HG02885 (cell line): ENCODE measurements around the gene TMEM213.

Experiments used
- ATAC-seq: cut with Tn5 transposase; IDR thresholded peaks from one replicate; pipeline ENCODE4 v1.9.1; 2021; ENCODE audit warnings: mild to moderate bottlenecking; ENCODE audit not compliant: unreplicated experiment, poor library complexity

TMEM213 gene, protein sequence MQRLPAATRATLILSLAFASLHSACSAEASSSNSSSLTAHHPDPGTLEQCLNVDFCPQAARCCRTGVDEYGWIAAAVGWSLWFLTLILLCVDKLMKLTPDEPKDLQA

DNA sequence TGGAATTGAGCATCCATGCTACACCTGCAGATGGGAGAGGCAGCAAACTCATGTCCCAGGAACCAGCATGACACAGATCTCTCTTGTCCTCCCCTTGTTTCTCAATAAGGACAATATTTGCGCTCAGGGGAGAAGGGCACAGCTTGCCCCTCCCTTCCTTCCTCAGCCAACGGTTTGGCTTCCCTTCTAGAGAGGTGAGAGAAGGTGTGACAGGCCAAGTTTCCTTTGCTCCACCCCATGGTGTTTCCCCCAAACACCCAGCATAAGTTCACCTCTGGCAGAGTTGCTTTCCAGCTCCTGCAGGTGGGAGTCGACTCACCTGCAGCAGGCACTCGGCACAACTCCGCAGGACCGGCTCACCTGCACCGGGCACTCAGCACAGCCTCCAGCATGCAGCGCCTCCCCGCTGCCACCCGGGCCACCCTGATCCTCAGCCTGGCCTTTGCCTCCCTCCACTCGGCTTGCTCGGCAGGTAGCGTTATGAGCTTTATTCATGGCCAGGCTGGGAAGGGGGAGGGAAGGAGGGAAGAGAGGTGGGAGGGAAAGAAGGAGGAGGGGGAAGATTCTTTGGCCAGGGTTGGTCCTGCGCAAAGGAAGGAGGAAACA lies at the start of gene TMEM213, which contains the start of gene ATP6V0A4:
Gene TMEM213 (plus strand): TSS at position 280 of the 606 bp plus-strand sequence. CDS start 111 bp downstream, at position 391.
Gene ATP6V0A4 (minus strand): TSS at position 482 of the 606 bp plus-strand sequence. CDS start 26,949 bp downstream, outside the sequence.
- no peak for ATAC-seq

DNA sequence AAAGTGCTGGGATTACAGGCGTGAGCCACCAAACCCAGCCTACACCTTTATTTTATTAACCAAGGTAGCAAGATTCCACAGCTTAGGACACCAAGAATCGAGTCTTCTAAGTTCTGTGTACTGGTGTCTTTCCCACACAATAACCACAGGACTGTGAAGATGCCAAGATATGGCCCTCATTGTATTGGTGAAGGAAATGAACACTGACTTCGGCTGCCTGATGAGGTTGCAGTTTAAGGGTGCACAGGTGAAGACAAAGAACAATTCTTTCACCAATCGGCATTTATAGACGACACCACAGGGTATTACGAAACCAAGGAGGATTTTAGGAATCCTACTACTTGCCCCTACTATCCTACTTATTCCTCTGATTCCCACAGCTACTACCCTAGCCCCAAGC lies 49.1 kb upstream of the TMEM213 start:
- no peak for ATAC-seq

DNA sequence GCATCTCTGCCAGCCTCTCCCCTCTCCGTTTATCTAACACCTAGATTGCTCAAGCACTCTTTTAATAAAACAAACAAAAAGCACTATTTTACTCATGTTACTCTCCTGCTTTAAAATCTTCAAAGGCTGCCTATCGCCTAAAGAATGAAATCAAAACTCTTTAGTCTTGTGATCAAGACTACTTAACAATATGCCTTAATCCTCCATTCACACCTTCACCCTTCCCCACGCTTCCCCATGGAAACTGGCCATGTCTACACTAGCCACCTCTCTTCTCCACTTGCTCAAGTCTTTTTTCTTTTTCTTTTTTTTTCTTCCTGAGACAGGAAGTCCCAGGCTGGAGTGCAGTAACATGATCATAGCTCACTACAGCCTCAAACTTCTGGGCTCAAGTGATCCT lies 47.8 kb upstream of the TMEM213 start:
- ATAC-seq, result no peak

DNA sequence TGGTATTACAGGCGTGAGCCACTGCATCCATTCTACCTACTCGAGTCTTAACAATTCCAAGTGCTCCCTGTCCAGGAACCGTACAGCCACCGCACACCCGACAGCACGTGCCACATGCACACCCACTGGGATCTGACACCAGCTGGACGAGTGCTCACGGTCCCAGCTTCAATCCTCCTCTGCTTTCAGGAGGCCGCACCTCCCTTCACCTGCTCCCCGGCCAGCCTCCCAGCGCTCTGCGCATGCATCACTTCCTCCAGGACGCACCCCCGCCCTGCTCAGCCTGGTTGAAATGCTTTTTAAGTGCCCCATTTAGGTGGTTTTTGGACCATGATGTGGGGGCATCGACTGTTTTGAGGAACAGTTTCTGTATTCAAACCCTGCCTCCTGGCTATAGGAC lies 47.3 kb upstream of the TMEM213 start:
- no peak for ATAC-seq

DNA sequence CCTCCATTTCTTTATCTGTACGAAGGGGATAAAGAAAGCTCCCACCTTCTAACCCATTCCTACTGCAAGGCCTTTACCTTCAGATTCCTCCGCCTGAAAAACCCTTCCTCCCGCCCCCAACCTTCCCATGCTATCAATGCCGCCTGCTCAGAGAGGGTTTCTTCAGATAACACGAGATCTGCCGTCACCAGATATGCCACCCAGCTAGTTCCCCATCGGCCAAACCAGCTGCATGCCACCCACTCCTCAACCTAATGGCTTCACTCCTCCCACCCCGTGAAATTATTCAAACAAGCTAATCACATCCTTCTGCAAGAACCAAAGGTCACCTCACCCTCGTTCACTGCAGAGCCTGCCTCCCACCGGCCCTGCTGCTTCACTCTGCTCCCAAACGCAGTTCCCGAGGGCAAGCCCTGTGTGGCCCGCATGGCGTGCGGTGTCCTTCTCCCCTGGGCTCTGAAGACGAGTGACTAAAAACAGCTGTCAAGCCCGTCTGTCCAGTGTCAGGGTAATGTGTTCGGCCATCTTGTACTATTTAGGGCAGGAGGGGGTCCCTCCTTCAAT lies 46.8 kb upstream of the TMEM213 start:
- ATAC-seq, result no peak

DNA sequence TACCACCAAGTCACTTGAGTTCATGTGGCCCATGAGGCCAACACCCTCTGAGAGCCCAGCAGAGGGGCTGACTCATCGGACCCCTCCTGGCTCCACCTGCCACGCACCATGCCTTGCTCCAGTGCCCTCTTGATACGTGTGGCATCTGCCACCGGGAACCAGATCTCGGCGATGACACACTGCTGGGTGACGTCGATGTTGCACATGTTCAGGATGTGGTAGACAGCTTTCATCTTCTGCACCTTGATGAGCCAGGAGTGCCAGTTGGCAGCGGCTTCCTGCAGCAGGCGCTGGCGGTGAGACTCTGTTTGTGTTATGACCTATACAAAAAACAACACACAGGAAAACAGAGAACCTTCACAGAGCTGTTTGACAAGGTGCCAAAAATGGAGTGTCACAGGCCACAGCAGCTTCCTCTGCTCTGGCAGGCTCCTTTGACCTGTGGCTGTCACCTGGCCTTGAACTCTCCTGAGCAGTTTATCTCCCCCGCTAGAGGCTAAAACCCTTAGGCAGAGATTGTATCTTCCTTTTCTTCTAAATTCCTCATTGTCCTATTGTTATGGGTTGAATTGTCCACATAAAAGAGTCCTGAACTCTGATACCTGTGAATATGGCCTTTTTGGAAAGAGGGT lies 45.2 kb upstream of the TMEM213 start:
- peak; percentile 71 for ATAC-seq

DNA sequence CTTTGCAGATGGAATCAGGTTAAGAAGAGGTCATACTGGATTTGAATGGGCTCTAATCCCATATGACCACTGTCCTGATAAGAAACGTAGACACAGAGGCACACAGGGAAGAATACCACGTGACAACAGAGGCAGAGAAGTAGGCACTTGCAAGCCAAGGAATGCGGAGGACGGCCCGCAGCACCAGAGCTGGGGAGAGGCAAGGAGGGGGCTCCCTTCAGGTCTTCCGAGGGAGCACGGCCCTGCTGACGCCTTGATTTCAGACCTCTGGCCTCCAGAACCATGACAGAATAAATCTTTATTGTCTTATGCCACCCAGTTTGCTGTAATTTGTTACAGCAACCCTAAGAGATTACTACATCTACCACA lies 44.7 kb upstream of the TMEM213 start:
- no peak for ATAC-seq

DNA sequence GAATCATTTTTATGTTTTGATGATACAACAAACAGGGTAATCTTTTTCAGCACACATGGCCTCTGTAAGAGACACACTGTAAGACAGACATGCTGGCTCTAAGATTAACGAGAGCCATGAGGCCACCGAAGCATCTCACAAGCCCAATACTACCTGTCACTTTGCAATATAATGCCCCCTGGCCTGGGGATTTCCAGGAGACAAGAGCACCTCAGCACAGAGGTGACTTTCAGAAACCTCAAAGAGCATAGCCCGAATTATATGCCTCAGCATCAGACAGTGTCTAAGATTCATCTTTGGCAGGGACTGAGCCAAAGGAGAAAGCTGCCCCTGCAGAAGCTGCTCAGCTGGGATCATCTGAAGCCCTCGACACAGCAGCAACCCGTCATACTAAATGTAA lies 44.2 kb upstream of the TMEM213 start:
- ATAC-seq, result no peak

DNA sequence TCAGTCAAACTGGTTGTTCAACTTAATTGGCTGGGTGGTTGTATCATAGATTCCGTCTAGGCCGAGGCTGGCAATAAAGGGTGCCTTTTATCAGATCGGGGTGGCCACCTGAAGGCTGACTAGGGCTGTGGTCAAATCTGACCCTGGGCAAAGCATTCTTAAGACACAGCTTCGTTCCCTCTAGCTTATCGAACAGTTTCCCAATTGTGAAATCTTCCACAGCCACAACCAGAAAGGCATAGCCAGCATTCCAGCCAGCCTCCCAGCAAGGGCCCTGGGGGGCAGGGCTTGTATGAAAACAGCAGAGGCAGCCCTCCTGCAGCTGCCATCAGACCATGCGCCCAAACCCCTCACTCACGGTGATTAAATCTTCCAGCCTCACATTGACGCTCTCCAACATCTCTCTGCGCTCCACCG lies 42.5 kb upstream of the TMEM213 start:
- ATAC-seq, result no peak

DNA sequence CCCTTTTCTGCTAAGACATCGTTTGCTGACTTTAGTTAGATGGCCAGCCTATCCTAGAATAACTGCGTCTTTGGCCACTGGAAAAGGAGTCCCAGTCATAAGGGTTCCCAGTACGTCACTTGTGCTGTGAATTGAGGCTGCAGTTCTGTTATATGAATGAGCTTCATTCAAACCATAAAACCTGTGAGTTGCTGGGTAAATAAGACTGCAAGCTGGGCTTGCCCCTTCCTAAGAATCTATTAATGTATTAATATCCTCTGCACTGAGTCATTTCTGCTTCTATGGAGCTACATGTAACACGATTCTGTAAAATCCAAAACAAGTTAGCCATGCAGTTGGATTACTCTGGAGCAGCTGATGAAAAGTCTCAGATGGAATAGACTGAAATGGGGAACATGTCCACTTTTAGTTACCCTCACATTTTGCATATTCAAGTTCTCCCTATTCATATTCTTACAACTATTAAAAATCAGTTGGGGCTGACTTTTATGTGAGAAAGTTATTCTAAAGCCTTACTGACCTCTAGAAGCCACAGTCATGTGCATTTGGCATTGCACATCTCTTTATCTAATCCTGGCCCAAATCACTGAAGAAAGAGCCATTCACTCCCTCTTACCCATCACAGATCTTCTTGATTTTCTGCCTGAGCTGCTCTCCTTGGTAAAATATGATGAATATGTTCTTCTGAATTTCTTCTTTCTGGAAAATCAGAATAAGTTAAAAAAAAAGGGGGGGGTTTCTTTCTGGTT lies 41.8 kb upstream of the TMEM213 start:
- ATAC-seq, result no peak

DNA sequence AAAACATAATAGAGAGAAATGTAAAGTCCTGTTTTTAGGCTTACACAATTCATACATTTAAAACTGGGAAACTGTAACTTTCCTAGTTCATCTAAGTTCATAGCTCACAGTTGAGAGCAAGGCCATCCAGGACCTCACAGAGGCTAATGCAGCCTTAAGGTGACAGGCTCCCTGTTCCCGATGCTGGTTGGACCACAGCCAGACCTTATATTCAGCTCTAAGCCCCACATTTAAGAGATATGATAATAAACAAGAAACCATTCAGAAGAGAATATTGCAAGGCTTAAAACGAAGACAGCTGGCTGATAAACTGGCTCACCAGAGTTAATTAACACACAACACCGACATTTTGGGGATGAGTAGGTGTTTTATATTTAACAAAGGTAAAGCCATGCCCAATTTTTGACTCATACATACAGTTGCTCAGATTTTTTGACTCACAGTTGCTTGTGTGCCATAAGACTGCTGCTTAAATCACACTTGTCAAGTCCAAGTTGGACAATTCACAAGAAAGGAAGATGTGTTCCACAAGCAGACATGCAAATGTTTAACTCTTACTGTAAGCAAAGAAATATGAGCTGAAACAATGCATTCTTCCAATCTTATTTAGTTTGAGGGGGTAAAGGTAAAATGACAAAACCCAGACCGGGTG lies 41.1 kb upstream of the TMEM213 start:
- no peak for ATAC-seq

DNA sequence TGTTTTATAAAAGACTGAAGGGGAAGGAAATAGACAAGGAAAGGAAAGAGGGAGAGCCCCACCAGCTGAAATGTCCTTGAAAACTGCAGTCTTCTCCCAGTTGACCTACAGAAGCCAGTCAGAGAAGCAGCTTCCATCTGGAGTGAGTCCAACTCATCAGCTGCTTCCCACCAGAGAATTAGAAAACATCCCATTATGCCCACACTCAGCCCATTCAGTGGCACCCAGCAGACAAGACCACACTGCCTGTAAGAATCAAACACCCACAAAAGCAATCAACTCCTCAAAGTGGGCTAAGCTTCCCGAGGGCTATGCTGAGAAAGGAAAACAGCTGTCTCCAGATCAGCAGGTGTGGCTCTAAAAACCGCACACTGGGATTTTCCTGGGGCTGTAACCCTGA lies 29.6 kb upstream of the TMEM213 start:
- no peak for ATAC-seq

DNA sequence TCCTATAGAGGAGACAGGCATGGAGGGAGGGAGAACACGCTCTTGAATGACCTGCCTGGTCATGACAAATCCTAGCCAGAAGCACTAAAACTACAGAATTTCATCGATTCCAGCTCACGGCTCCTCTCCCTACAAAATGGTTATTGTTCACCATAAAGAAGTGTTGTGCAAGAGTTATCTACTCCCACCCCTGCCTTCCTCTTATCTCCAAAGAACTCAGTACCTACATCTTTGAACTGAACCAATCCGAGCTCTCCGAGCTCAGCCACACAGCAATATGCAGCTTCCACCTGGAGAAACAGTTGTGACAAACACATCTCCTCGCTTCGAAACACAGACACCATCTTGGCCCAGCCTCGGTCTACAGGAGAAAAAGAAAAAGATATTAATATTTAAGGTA lies 26.9 kb upstream of the TMEM213 start:
- no peak for ATAC-seq

DNA sequence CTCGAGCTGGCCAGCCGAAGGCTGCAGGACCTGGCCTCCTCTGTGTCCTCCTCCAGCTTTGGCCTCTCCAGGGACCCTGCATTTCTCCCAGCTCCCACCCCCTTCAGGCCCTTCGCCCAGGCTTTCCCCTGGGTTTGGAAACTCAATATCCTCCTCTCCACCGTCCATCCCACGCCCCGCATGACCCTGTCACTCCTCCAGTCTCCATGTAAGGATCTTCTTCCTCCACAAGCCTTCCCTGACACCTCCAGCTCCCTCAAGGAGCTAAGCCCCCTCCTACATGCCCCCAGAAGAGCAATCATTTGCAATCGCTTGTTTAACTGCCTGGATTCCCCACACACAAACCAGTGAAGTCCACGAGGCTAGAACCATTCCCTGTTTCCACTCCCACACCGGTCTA lies 24.6 kb upstream of the TMEM213 start:
- no peak for ATAC-seq

DNA sequence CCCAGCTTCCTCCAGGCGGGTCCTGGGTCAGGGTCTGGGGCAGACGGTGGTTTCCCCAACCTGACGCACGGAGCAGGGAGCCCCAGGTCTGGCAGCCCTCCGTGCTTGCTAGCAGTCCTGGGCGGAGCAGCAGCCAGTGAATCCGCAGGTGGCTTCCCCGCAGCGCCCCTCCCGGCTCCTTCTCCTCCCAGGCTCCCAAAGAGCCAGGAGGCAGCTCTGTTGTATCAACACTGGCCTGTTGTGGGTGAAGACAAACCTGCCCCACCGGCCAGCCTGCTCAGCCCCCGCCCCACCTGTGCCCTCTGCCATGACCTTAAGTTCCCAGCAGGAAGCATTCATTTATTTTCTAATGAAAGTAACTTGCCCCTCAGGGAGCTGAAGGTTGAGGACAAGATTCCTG lies 24.0 kb upstream of the TMEM213 start:
- no peak for ATAC-seq

DNA sequence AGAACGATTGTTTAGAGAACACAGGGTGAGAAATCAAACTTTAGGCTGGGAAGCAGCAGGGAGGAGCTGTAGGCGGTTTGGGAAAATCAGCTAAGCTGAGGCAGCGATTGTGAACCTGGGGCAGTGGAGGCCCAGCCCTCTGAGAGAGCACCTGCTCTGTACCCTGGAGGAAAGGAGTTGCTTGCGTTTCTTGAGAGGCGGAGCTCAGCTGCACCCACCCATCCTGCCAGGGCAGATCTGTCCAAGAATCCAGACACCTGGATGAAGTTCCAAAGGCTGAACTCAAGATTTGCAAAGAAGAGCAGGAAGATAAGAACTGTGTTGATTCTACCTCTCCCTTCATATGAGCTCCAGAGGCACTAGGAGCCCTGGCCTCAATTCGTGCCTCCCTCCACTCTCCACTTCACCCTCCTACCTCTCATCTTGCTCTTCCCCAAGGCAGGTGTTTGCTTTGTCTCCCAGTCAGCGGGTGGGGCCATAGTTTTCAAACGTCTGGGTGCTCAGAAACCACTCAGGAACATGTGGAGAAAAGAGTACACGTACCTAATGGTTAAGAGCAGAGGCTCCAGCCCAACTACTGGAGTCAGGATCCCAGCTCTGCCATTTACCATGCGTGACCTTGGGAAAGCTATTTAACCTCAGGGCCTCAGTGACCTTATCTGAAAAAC lies 21.5 kb upstream of the TMEM213 start:
- ATAC-seq, result no peak

DNA sequence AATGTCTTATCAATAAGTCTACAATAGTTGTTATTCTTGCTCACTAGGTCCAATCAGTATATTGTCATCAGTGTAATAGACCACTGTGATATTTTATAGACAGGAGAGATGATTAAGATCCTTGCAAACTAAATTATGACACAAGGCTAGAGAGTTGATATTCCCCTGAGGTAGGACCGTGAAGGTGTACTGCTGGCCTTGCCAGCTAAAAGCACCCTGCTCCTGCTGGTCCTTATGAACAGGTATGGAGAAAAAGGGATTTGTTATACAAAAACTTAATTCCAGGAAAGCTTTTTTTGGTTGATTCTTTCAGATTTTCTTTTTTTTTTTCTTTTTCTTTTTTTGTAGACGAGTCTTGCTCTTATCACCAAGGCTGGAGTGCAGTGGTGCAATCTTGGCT lies 16.8 kb upstream of the TMEM213 start:
- ATAC-seq, result no peak

DNA sequence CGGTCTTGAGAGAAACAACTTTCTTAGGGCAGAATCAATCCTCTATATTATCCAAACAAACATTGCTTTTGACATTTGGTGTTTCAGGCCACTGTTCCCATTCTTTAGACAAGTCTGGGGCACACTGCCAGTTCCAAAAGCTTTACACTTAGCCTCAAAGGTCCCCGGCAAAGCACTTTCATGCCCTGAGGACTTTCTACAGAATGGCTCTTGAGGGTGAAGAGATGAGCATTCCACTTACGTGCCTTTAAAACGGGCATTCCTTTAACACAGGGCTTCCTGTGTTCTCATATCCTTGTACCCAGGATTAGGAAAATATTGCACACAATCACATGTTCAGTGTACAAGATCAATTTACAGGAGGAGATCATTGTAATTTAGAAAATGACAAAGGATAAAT lies 13.1 kb upstream of the TMEM213 start:
- ATAC-seq, result no peak

DNA sequence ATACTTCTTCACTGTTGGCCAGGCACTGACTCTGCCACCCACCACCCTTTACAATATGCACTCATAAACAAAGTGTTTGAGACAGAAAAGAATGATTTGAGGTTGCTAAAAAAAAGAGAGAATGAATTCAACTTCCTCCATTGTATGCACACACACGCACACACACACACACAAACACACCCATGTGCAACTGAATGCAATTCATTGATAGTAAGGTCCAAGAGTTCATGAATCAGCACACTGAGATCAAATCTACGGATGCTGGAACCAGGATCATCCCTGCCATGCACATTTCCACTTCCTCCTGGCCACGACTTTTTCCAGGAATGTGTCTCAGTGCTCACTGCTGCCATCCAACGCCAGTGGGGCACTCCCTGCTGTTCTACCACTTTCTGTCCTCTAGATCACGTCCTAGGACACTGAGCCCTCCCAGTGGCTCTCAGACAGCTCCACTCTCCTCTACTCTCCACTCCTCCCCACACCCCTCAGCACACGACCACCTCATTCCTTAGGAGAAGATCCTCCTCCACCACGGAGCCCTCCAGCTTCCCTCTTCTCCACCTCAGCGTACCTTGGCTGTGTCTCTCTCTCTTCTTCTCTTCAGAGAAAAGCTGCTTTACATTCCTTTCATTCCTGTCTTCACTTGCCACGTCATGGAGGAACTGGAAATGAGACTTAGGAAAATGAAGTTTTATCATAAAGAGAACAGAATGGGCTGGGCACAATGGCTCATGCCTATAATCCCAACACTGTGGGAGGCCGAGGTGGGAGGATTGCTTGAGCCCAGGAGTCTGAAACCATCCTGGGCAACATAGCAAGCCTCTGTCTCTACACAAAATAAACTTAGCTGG lies 12.0 kb upstream of the TMEM213 start:
- no peak for ATAC-seq
